HG03342 (cell line): Measurements from ENCODE around the gene PRRT1B.

Experiments
- ATAC-seq: cut with Tn5 transposase; IDR thresholded peaks from one replicate; pipeline ENCODE4 v1.9.1; 2021; ENCODE audit warnings: mild to moderate bottlenecking, moderate library complexity; ENCODE audit not compliant: unreplicated experiment

The PRRT1B gene

DNA sequence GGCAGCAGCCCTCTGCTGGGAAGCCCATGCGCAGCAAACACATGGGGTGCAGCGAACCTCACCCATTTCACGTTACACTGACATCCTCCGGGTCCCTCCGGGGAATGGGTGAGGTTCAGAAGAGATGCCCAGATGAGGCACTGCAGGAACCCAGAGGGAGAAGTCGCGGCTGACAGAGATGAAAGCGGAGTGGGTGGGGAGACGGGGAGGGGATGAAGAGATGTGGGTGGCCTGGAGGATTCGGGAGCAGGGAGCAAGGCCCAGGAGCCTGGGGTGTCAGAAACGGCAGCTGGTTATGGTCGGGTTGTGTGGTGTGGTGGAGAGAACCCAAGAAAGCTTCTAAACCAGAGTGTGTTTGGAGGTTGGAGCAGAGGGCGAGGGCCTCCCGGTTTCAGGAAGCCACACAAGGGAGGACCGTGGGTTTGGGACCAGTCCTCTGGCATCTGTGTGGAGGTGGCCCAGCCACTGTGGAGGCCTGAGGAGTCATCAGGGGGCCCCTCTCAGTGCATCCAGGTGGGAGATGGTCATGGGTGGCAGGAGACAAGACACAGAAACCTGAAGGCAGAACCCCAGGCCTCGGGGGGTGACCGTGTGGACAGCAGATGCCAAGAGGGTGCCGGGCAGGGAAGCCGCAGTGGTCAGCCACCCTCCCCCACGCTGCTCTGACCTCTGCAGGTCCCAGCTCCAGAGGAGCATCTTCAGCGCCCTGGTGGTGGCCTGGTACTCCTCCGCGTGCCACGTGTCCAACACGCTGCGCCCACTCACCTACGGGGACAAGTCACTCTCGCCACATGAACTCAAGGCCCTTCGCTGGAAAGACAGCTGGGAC, 22.9 kb upstream of the PRRT1B start:
- no peak for ATAC-seq

- ATAC-seq, result no peak
Measured at GRCh38 chr9:131523086-131523388, 22.3 kb upstream of the PRRT1B start.

DNA sequence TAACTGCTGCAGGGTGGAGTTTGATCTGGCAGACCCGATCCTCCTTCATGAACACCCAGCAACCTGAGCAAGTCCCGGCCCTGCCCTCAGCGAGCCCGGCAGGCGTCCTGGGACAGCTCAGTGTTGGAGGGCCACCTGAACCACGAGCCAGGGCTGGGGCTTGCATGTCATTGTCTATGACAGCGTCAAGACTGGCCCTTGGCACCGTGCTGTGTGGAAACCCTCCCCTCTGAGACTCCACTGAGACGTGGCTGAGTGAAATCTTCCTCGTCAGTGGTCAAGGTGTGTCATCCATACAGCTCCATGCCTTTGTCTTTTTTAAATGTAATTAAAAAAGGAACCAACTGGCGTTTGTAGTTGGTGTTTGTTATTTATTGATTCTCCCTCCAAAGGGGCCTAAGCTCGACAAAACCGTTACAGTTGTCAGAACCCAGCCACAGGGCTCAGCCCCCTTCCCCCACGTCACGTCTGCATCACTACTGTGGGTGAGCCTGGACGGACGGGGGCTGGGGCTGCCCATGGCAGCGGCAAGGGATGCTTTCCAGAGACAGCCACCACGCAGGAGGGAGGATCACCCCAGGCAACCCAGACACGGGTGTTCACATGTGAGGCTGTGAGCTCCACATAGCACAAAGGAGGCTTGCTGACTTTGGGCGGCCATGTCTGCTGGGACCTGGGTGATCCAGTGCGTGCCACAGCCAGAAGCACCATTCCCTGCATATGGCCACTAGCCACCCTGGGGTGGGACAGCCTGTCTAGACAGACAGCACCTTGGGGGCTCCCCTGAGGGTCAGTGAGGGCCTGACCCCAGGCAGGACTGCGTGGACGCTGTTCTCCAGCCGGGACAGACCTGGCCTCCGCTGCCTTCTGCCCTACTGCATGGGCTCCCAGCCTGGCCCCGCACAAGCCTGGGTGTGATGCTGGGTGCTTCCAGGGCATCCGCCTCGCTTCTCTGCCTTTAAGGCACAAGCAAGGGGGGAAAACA, 21.6 kb upstream of the PRRT1B start:
- ATAC-seq, result no peak

GRCh38 chr9:131524665-131525315, 20.5 kb upstream of the PRRT1B start:
- ATAC-seq, result no peak

- no peak for ATAC-seq
Measured at GRCh38 chr9:131525643-131526565, 19.4 kb upstream of the PRRT1B start.

GRCh38 chr9:131528186-131528585, 17.1 kb upstream of the PRRT1B start:
- ATAC-seq, result no peak

DNA sequence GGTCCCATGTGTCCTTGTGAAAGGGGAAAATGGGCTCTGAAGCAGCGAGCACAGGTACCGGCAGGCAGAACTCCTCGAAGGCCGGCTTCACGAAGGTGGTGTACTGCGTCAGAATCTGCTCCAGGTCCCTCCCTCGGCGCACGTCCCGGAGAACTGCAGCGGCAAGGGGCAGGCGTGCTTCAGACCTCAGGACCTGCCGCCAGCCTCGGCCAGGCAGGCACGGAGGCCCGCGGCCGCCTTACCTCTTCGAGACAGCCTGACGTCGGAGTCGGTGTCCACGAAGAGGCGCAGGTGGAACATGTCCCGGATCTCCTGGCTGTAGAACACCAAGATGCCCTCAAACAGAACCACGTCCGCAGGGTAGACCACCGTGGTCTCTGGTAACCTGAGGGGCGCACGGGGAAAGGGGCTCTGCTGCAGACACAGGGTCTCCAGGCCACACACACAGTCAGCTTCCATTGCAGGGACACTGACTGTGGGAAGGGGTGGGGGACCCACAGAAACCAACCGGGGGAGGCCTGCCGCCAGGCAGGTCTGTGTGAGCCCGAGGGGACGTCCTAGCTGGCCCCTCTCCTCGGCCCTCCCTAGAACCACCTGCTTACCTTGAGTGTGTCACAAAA, 16.3 kb upstream of the PRRT1B start:
- ATAC-seq, result no peak

GRCh38 chr9:131529597-131530545, 15.5 kb upstream of the PRRT1B start:
- ATAC-seq, result no peak

GRCh38 chr9:131530546-131530919, 14.8 kb upstream of the PRRT1B start:
- ATAC-seq, result peak; percentile 28

DNA sequence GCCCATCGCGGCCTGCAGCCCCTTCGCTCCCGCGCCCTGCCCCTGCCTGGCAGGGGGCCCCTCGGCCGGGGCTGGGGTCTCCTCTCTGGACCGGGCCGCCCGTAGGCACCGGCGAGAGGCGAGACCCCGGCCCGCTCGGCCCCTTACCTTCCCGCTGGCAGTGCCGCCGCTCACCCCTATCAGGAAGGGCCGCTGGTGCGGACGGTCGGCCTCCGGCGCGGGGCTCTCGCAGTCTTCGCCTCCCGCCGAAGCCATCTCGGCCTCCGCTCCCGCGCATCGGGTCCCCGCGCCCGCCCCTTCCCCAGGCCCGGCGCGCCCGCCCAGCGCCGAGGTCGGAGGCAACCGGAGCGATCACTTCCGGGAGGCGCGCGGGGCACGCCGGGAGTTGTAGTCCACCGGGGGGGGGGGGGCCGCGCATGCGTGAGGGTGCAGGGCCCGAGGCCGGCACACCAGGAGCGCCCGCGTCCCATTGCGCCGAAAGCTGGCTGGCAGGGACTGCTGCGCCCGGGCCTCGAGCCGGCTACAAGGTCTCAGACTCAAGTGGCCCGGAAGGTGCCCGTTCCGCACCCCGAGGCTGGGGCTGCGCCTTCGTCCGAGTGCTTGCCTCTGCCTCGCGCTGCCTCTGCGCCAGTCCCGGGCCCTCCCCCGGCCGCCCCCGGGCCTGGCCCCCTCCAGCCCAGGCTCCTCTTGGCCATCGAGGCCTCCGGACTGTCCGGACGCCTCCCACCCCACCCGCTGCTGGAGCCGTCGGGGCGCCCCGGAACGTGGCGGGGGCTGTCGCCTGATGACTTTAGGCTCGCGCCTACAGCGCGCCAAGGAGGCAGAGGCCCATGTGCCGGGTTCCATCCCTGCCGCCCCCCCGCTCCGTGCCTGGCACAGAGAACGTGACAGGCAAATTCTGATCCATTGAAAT, 14.1 kb upstream of the PRRT1B start, which contains the start of gene UCK1:
UCK1 (minus strand) TSS at position 344 of the 913 bp plus-strand sequence; CDS start at position 255, 89 bp downstream.
- peak; percentile 79 for ATAC-seq

- ATAC-seq, result no peak
Measured at GRCh38 chr9:131534721-131535237, 10.5 kb upstream of the PRRT1B start.

GRCh38 chr9:131537946-131538345, 7.4 kb upstream of the PRRT1B start:
- no peak for ATAC-seq

GRCh38 chr9:131539223-131539923, 6.0 kb upstream of the PRRT1B start:
- no peak for ATAC-seq

DNA sequence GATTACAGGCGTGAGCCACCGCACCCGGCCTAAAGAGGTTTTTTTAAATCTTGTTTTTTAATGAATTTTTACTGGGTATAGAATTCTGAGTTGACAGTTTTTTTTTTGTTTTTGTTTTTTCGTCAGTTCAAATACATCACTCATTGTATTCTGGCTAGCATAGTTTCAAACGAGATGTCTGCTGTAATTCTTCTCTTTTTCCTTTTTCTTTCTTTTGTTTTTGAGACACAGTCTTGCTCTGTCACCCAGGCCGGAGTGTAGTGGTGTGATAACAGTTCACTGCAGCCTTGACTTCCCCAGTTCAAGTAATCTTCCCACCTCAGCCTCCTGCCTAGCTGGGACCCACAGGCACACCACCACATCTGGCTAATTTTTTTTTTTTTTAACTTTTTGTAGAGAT, 2.2 kb upstream of the PRRT1B start:
- ATAC-seq, result no peak

DNA sequence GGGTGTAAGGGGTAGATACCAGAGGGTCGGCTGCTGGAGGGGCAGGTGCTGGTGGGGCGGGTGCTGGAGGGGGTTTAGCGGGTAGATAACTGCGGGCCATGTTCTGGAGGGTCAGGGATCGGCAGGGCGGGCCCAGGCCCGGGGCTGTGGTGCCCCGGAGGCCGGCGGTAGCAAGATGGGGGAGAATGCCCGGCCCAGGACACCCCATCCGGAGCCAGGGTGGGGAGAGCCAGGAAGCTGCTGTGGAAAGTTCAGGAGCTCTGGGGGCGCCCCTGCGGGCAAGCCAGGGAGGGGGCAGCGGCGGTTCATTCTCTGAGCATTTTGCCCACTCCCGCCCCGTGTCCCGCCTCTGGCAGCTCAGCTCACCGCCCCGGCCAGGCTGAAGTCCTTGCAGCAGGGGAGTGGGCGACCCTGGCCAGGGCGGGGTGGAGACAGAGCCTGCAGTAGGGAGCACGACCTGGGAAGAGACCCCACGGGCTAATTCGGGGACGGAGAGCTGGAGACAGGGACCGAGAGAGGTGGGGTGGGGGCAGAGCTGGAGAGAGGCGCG, 538 bp downstream of the PRRT1B start:
- ATAC-seq, result no peak

- no peak for ATAC-seq
Measured at GRCh38 chr9:131546336-131547084, 1.2 kb downstream of the PRRT1B start.
